NCI-H2029 (cell line): ENCODE results near the gene PLAC9.
"Not testable (repeated sequence)": the region's sequence is repeated elsewhere in the genome, so short reads cannot be mapped to it uniquely, and the experiment has no call there.

Experiments used
- DNase-seq: peaks from one replicate; lab custom pipeline; 2025; lab: John Stamatoyannopoulos, UW

The PLAC9 gene

GRCh38 chr10:80132299-80133139 lies at the start of gene PLAC9:
Gene PLAC9, plus strand, starts transcription at chr10:80132730. Its CDS starts 33 bp downstream, at chr10:80132763.
- DNase-seq = no peak

- DNase-seq = peak; percentile 43
Measured at GRCh38 chr10:80090121-80090520, 42.4 kb upstream of the PLAC9 start.

GRCh38 chr10:80094231-80094630 lies 38.3 kb upstream of the PLAC9 start:
- no peak for DNase-seq

- not testable (repeated sequence) for DNase-seq
Measured at GRCh38 chr10:80098272-80098671, 34.3 kb upstream of the PLAC9 start.

GRCh38 chr10:80099295-80099694 lies 33.2 kb upstream of the PLAC9 start:
- not testable (repeated sequence) for DNase-seq

GRCh38 chr10:80100116-80100515 lies 32.4 kb upstream of the PLAC9 start:
- no peak for DNase-seq

- no peak for DNase-seq
Measured at GRCh38 chr10:80100861-80101695, 31.5 kb upstream of the PLAC9 start.

- DNase-seq = no peak
Measured at GRCh38 chr10:80104066-80104926, 28.2 kb upstream of the PLAC9 start.

- no peak for DNase-seq
Measured at GRCh38 chr10:80108576-80109239, 23.8 kb upstream of the PLAC9 start.

- no peak for DNase-seq
Measured at GRCh38 chr10:80110986-80111385, 21.5 kb upstream of the PLAC9 start.

- DNase-seq = no peak
Measured at GRCh38 chr10:80118669-80119068, 13.9 kb upstream of the PLAC9 start.

- DNase-seq = no peak
Measured at GRCh38 chr10:80122110-80122710, 10.3 kb upstream of the PLAC9 start.

- DNase-seq = no peak
Measured at GRCh38 chr10:80122746-80123145, 9.8 kb upstream of the PLAC9 start.

- no peak for DNase-seq
Measured at GRCh38 chr10:80126876-80127275, 5.7 kb upstream of the PLAC9 start.

- DNase-seq = no peak
Measured at GRCh38 chr10:80131499-80131901, 1.0 kb upstream of the PLAC9 start.

- no peak for DNase-seq
Measured at GRCh38 chr10:80133206-80133605, 676 bp downstream of the PLAC9 start.

- DNase-seq = not testable (repeated sequence)
Measured at GRCh38 chr10:80133687-80134086, 1.2 kb downstream of the PLAC9 start.

- no peak for DNase-seq
Measured at GRCh38 chr10:80136134-80136571, 3.6 kb downstream of the PLAC9 start.

- no peak for DNase-seq
Measured at GRCh38 chr10:80137031-80137862, 4.7 kb downstream of the PLAC9 start.

GRCh38 chr10:80137920-80138319 lies 5.4 kb downstream of the PLAC9 start:
- DNase-seq = no peak
